Neural progenitor cell (in vitro differentiated cells): Measurements from ENCODE around the gene GABRG3.

Experiments
- CTCF ChIP-seq: fragments of 200-600 bp; sonication (generic); IDR thresholded peaks from 2 replicates; pipeline ENCODE4 v1.5.1; 2017; ENCODE audit warnings: antibody characterized with exemption, mild to moderate bottlenecking
- EZH2 ChIP-seq: fragments of 200-600 bp; sonication (generic); IDR thresholded peaks from 2 replicates; pipeline ENCODE4 v1.6.1; 2017; ENCODE audit warnings: antibody characterized with exemption, mild to moderate bottlenecking, moderate library complexity
- EZH2phosphoT487 ChIP-seq: fragments of 200-600 bp; sonication (generic); IDR thresholded peaks from 2 replicates; pipeline ENCODE4 v1.6.1; 2017; ENCODE audit warnings: antibody characterized with exemption

DNA sequence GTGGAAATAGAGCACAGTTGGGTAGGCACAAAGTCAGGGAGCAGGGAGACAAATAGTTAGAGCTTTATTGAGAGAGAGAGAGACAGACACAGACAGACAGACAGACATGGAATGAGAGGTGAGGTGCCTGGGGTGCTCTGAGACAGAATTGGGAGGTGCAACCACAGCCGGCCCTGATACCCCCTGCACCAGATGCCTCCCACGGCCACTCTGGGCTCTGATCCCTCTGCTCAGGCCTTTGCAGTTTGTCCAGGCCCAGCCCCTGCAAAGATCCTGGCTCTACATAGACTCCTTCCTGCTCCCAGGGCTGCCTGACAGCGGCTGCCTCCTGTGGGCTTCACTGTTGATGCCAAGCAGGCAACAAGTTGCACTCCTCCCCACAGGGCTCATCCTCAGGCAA lies 283.8 kb downstream of the GABRG3 start:
- TF ChIP-seq EZH2 (no peak), CTCF (no peak), EZH2phosphoT487 (no peak)
